ENCODE data around the gene LZIC. TPM values are rescaled to one million over a fixed set of nuclear protein-coding genes. Genes with fewer than 3 reads are reported as not detected.

LZIC gene
- total and polyA plus RNA-seq, 2 of the 13 experiments (the other 11 are each of a cell fraction or from before 2014, with no cell fraction given), result 25.2 to 71.8 TPM

GRCh38 chr1:9901148-9902059 is 41.8 kb downstream of the LZIC start (continued):
- TF ChIP-seq ZNF318 (CRISPR knock-in tag; IDR thresholded peaks at IDR 0.05), result no peak
- no peak for TF ChIP-seq DRAP1 (CRISPR knock-in tag; IDR thresholded peaks at IDR 0.05)
- TF ChIP-seq ATAD3A (CRISPR knock-in tag; IDR thresholded peaks at IDR 0.05), result no peak
- TF ChIP-seq ZNF468 (CRISPR knock-in tag; IDR thresholded peaks at IDR 0.05), result no peak
- TF ChIP-seq ZNF451 (CRISPR knock-in tag; IDR thresholded peaks at IDR 0.05), result no peak
- no peak for TF ChIP-seq ZNF597 (CRISPR knock-in tag; IDR thresholded peaks at IDR 0.05)
- no peak for TF ChIP-seq ZBTB2 (CRISPR knock-in tag; IDR thresholded peaks at IDR 0.05; ENCODE audit: low read depth)
- TF ChIP-seq ZNF576 (CRISPR knock-in tag; IDR thresholded peaks at IDR 0.05), result no peak
- TF ChIP-seq ZNF740 (CRISPR knock-in tag; IDR thresholded peaks at IDR 0.05), result no peak
- no peak for TF ChIP-seq ZFP41 (CRISPR knock-in tag; IDR thresholded peaks at IDR 0.05; ENCODE audit: borderline replicate concordance)
- no peak for TF ChIP-seq ZNF263 (CRISPR knock-in tag; IDR thresholded peaks at IDR 0.05)
